Brain microvascular endothelial cell (primary cell): Measurements from ENCODE around the gene IL1R2.

Experiments
- DNase-seq: peaks from one replicate; pipeline ENCODE4 v3.0.0-alpha.2; 2020
- H3K27ac ChIP-seq: fragments of 250-450 bp; sonication (Bioruptor Pico); 2 replicates; pipeline ENCODE4 v1.5.1; 2020; ENCODE audit warnings: mild to moderate bottlenecking, moderate library complexity
- H3K27me3 ChIP-seq: fragments of 250-450 bp; sonication (Bioruptor Pico); replicated peaks from 2 replicates; pipeline ENCODE4 v1.5.1; 2020; ENCODE audit warnings: mild to moderate bottlenecking
- H3K36me3 ChIP-seq: fragments of 250-450 bp; sonication (Bioruptor Pico); replicated peaks from 2 replicates; pipeline ENCODE4 v1.5.1; 2020; ENCODE audit warnings: mild to moderate bottlenecking
- H3K4me3 ChIP-seq: 2 replicates; pipeline ENCODE4 v1.5.1; 2011; ENCODE audit warnings: low read depth, mild to moderate bottlenecking, control low read depth, low read length, moderate library complexity
- CTCF ChIP-seq: IDR thresholded peaks from 2 replicates; pipeline ENCODE4 v1.5.1; 2011; ENCODE audit warnings: low read depth, mild to moderate bottlenecking, moderate library complexity, low read length, control low read depth, inconsistent platforms; ENCODE audit errors: missing control alignments
- in situ Hi-C: cut with HindIII; loops from 2 replicates; pipeline ENCODE4 v1.10.0; 2017; ENCODE audit warnings: low sequenced_read_pairs, low pct_ligation_motif_present

Gene IL1R2

DNA sequence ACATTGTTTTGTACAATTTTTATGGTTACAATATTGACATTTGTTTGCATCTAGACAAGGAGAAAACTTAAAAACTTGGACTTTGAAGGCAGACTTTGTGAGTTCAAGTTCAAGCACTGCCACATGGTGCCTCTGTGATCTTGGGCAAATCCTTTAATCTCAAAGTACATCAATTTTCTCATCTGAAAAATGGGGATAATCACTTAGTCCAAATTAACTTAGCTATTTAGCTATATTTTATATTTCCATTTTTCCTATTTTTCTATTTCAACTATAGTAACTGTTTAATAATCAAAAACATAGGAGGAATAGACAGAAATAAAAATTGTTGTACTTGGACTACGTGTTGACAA lies 38.7 kb downstream of the IL1R2 start:
- Histone ChIP-seq H3K27me3 (no peaks in the 10 kb centered on the region), H3K36me3 (no peaks in the 10 kb centered on the region), H3K27ac (no peak overlapping the region), H3K4me3 (no peak overlapping the region)
- no peak for TF ChIP-seq CTCF
- DNase-seq = no peak
- in situ Hi-C loops = no loop called here

GRCh38 chr2:102030855-102031527 lies 39.2 kb downstream of the IL1R2 start:
- no peaks in the 10 kb centered on the region for H3K36me3 ChIP-seq
- no peak for DNase-seq
- no peaks in the 10 kb centered on the region for H3K27me3 ChIP-seq
- no peak for TF ChIP-seq CTCF
- in situ Hi-C loops = no loop called here
- H3K4me3 ChIP-seq = no peak overlapping the region
- H3K27ac ChIP-seq = no peak overlapping the region

DNA sequence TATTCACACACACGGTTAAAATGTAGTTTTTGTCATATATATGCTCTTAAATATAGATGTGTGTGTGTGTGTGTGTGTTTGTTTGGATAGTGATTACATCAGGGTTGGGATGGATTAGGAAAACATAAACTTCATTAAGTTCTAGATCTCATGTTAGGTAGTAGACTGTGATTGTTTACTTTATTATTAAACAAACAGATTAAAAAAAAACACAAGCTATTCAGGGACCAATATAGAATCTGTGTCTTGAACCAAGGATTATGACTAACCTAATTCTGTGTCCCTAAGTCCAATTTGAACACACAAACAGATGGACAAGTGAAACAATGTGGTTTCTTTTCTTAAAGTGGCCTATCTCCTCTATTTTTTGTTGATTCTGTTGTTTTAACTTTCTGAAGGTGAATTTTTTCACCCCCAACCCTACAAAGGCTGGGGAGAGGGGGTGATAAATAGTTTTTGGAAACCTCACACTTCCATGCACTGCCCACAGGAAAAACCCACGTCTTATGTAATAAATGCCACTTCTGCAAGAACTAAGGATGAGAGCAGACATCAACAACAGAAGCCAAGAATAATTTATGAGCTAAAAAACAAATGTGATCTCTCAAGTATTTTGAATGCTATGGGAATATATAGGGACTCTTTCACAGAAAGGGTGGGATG lies 40.7 kb downstream of the IL1R2 start:
- Histone ChIP-seq H3K27ac (peak overlapping the region; percentile 69), H3K4me3 (no peak overlapping the region)

DNA sequence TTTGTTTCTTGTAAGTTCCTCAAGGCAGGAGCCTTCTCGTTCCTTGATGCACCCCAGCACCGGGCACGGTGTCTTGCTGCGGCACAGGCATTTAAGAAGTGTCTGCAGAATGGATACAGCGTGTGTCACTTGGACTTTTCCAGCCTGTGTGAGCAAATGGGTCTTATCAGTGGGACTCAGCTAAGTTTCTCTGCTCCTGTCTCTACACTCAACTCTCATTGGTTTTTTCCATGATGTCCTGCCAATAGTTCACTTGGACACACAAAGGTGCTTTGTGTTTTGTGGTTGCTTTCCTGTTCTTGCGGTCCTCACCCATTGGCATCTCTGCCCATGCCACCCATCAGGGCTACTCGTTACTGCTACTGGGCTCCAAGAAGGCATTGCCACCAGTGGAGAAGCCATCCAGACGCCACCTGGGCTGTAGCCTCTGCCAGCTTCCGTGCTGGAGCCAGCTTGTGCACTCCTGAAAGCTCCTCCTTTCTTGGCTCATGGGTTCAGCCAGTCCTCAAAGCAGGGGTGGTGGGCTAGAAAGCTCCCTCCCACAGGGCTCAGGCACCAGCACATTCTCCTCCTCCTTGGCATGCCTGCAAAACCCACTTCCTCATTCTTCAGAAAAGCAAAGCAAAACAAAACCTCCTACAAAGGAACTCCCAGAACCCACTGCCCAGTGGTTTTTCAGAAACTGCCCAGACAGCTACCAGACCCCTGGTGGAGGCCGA lies 41.4 kb downstream of the IL1R2 start:
- Histone ChIP-seq H3K27me3 (no peaks in the 10 kb centered on the region), H3K27ac (peak overlapping the region; percentile 69), H3K4me3 (no peak overlapping the region), H3K36me3 (no peaks in the 10 kb centered on the region)
- DNase-seq = peak; percentile 84
- TF ChIP-seq CTCF = peak; percentile 72
- in situ Hi-C loops = no loop called here

More for the DNA sequence above, 40.7 kb downstream of the IL1R2 start:
- in situ Hi-C loops = no loop called here
- DNase-seq = no peak
- TF ChIP-seq CTCF = no peak
- no peaks in the 10 kb centered on the region for H3K27me3 ChIP-seq
- H3K36me3 ChIP-seq = no peaks in the 10 kb centered on the region

- in situ Hi-C loops = no loop called here
- Histone ChIP-seq H3K4me3 (no peak overlapping the region), H3K27me3 (no peaks in the 10 kb centered on the region), H3K27ac (peak overlapping the region; percentile 69), H3K36me3 (no peaks in the 10 kb centered on the region)
- no peak for DNase-seq
- no peak for TF ChIP-seq CTCF
These were observed 42.3 kb downstream of the IL1R2 start for GRCh38 chr2:102033750-102034682.
